Tibial nerve (tissue), 4 donors: ENCODE data around the gene AMBN. TPM values are rescaled to one million over a fixed set of nuclear protein-coding genes. Genes with fewer than 3 reads are reported as not detected.

Experiments
- DNase-seq, 2 donors: peaks; one replicate each; pipeline ENCODE4 v3.0.0-alpha.2; 2019; ENCODE audit warnings: low spot score in 2 of 2
- H3K27ac ChIP-seq, 4 donors: fragments of 200-600 bp; sonication (generic) in 3 of 4; one replicate each; pipeline ENCODE4 v1.5.1; 2017 to 2019; ENCODE audit warnings: mild to moderate bottlenecking in 1 of 4
- H3K27me3 ChIP-seq, 2 donors: fragments of 200-600 bp; sonication (generic) in 1 of 2; one replicate each; pipeline versions ENCODE4 v1.5.1 to v1.6.0; 2017 to 2019
- H3K36me3 ChIP-seq, 3 donors: fragments of 200-600 bp; sonication (generic); one replicate each; pipeline ENCODE4 v1.5.1; 2018 to 2019
- H3K4me1 ChIP-seq, 4 donors: fragments of 200-600 bp; sonication (generic) in 3 of 4; one replicate each; pipeline ENCODE4 v1.5.1; 2017 to 2019
- H3K4me3 ChIP-seq, 4 donors: fragments of 200-600 bp; sonication (generic) in 3 of 4; one replicate each; pipeline ENCODE4 v1.5.1; 2017 to 2019; ENCODE audit warnings: mild to moderate bottlenecking in 1 of 4, moderate library complexity in 1 of 4
- H3K9me3 ChIP-seq, 4 donors: fragments of 200-600 bp; sonication (generic) in 3 of 4; one replicate each; pipeline ENCODE4 v1.5.1; 2017 to 2019
- EP300 ChIP-seq, 2 donors: sonication (generic); formaldehyde crosslinking; IDR thresholded peaks; one replicate each; pipeline ENCODE4 v1.6.1; 2017; ENCODE audit warnings: antibody characterized with exemption in 2 of 2, mild to moderate bottlenecking in 1 of 2
- POLR2A ChIP-seq, 2 donors: fragments of 450-650 bp; IDR thresholded peaks; one replicate each; pipeline ENCODE4 v1.6.1; 2017; ENCODE audit warnings: antibody characterized with exemption in 2 of 2, mild to moderate bottlenecking in 2 of 2, moderate library complexity in 2 of 2
- WGBS, 2 donors: methylation state at CpG; one replicate each; pipeline ENCODE4 v1.1.5; 2018; 5-methylcytosine and 5-hydroxymethylcytosine counted together
- total RNA-seq, 4 donors: library from RNA; depleted of rRNA; stranded (reverse); fragments of >200 nt; gene quantifications; one replicate each; pipeline ENCODE4 v1.1.0, GENCODE V29; 2016
- TF ChIP-seq, protein P1 (sequence below), 5 experiments: fragments of 200-600 bp in 3 of 5; fragments of 450-650 bp in 2 of 5; sonication (generic) in 3 of 5; IDR thresholded peaks; one replicate each; pipeline ENCODE4 v1.5.1; 2016 to 2019; ENCODE audit warnings: antibody characterized with exemption in 5 of 5, mild to moderate bottlenecking in 3 of 5, moderate library complexity in 2 of 5

The AMBN gene
- total RNA-seq, 4 donors from 2014 or later = not detected

DNA sequence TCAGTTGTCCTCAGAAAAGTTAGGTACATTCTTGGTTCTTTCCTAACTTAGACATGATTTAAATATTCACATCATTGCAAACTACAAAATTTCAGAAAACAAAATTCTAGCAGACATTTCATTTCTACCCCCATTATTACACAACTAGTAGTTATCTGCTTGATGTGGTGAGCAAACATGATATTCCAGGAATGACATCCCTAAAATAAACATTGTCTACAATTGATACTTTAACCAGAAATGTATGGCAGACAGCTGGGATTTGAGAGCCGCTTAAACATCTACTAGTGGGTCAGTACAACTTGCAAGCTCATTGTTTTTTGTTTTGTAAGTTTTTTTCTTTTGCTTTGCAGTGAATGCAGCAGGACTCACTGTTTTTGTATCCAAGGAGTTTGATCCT is 32.1 kb upstream of the AMBN start:
- Histone ChIP-seq H3K27ac (no peak overlapping the region), H3K36me3 (no peaks in the 10 kb centered on the region)
- 77 to 81% methylated on average over 1 of the region's 1 CpG for WGBS, 2 donors

DNA sequence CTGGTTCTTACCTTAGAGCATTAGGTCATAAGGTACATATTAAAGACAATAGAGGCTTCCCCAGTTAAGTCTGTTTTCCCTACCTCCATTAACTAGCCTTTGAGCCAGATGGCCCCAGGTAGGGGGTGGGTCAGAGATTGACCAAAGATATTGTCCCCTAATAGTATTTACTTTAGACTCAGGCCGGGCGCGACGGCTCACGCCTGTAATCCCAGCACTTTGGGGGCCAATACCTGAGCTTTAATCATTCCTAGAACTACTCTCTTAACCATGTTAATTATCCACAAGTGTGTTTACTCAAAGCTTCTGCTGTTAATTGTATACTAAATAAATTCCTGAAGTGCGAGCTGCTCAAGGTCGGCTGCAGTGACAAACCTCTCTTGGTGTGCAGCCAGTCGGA is 28.0 kb upstream of the AMBN start:
- no peaks in the 10 kb centered on the region for H3K27me3 ChIP-seq
- 49 to 50% methylated on average over 8 of the region's 8 CpGs for WGBS, 2 donors
- no peak overlapping the region for H3K4me3 ChIP-seq
- TF ChIP-seq EP300 (IDR thresholded peaks at IDR 0.05) (no peak), POLR2A (IDR thresholded peaks at IDR 0.05) (no peak)
- TF ChIP-seq, protein P1, sequence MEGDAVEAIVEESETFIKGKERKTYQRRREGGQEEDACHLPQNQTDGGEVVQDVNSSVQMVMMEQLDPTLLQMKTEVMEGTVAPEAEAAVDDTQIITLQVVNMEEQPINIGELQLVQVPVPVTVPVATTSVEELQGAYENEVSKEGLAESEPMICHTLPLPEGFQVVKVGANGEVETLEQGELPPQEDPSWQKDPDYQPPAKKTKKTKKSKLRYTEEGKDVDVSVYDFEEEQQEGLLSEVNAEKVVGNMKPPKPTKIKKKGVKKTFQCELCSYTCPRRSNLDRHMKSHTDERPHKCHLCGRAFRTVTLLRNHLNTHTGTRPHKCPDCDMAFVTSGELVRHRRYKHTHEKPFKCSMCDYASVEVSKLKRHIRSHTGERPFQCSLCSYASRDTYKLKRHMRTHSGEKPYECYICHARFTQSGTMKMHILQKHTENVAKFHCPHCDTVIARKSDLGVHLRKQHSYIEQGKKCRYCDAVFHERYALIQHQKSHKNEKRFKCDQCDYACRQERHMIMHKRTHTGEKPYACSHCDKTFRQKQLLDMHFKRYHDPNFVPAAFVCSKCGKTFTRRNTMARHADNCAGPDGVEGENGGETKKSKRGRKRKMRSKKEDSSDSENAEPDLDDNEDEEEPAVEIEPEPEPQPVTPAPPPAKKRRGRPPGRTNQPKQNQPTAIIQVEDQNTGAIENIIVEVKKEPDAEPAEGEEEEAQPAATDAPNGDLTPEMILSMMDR (IDR thresholded peaks at IDR 0.05) = no peak
- DNase-seq = no peak
- no peak overlapping the region for H3K27ac ChIP-seq
- no peaks in the 10 kb centered on the region for H3K36me3 ChIP-seq
- H3K9me3 ChIP-seq = peaks cover 0 to 3% (median 0%) of the 10 kb centered on the region in 4 donors
- H3K4me1 ChIP-seq = peaks cover 0 to 5% (median 0%) of the 10 kb centered on the region in 4 donors

More for the DNA sequence above, 32.1 kb upstream of the AMBN start:
- Histone ChIP-seq H3K4me3 (no peak overlapping the region), H3K9me3 (no peaks in the 10 kb centered on the region), H3K4me1 (peaks cover 0 to 5% (median 0%) of the 10 kb centered on the region in 4 donors), H3K27me3 (no peaks in the 10 kb centered on the region)
- TF ChIP-seq, protein P1 (IDR thresholded peaks at IDR 0.05) = no peak
- no peak for TF ChIP-seq EP300 (IDR thresholded peaks at IDR 0.05)
- TF ChIP-seq POLR2A (IDR thresholded peaks at IDR 0.05) = no peak
- DNase-seq = no peak

DNA sequence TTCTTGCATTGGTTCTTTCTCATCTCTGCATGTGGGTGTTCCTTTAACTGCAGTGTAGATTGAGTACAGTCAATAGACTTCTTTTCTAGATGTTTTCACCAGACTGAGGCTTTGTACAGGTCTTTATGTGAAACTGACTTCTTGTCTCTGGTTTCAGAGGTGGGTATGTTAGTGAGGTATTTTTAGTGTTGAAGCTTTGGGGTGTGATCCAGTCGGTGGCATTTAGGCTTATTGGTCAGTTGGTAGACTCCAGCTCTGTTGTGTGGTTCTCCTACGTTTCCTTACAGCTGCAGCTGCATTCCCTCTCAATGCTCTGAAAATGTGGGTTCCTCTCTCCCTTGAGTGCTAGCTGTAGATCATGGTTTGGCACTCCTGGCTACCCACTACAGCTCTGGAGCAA is 21.3 kb upstream of the AMBN start:
- Histone ChIP-seq H3K36me3 (no peaks in the 10 kb centered on the region), H3K9me3 (peaks cover 0 to 5% (median 0%) of the 10 kb centered on the region in 4 donors), H3K4me3 (no peak overlapping the region), H3K4me1 (no peaks in the 10 kb centered on the region), H3K27me3 (no peaks in the 10 kb centered on the region), H3K27ac (no peak overlapping the region)
- 79 to 84% methylated on average over 2 of the region's 2 CpGs for WGBS, 2 donors
- DNase-seq = no peak
- TF ChIP-seq POLR2A (IDR thresholded peaks at IDR 0.05) (no peak), EP300 (IDR thresholded peaks at IDR 0.05) (no peak)
- TF ChIP-seq, protein P1 (IDR thresholded peaks at IDR 0.05) = no peak

- H3K9me3 ChIP-seq = peaks cover 0 to 7% (median 0%) of the 10 kb centered on the region in 4 donors
- WGBS, 2 donors = 47 to 51% methylated on average over 2 of the region's 2 CpGs
- DNase-seq = no peak
Measured at GRCh38 chr4:70571772-70572171, 20.3 kb upstream of the AMBN start.

DNA sequence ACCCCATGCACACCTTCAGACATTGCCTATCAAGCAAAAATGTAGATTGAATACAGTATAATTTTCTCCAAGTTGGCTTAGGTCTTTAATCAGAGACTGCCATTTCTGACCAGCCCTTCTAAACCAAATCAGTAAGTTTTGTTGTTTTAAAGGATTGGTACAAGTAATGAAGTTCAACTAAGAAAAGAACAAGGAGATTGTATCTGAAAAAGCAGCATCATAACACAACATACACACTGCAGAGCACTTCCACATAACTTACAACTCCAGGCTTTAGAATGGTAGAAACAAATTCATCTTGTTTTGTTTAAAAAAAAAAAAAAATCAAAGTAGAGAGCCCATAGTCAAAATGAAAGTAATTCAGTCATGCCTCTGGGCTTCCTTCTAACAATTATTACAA is 16.1 kb upstream of the AMBN start:
- no peak overlapping the region for H3K27ac ChIP-seq
- no peaks in the 10 kb centered on the region for H3K27me3 ChIP-seq
- peaks cover 0 to 6% (median 0%) of the 10 kb centered on the region in 4 donors for H3K9me3 ChIP-seq
- H3K4me1 ChIP-seq = no peaks in the 10 kb centered on the region
- no peaks in the 10 kb centered on the region for H3K36me3 ChIP-seq
- no peak overlapping the region for H3K4me3 ChIP-seq
- DNase-seq = no peak
- TF ChIP-seq POLR2A (IDR thresholded peaks at IDR 0.05) = no peak
- TF ChIP-seq, protein P1 (IDR thresholded peaks at IDR 0.05) = no peak
- TF ChIP-seq EP300 (IDR thresholded peaks at IDR 0.05) = no peak

More at GRCh38 chr4:70571772-70572171, 20.3 kb upstream of the AMBN start:
- H3K27me3 ChIP-seq = no peaks in the 10 kb centered on the region
- no peaks in the 10 kb centered on the region for H3K4me1 ChIP-seq
- H3K4me3 ChIP-seq = no peak overlapping the region
- no peak overlapping the region for H3K27ac ChIP-seq
- TF ChIP-seq, protein P1 (IDR thresholded peaks at IDR 0.05) = no peak
- TF ChIP-seq EP300 (IDR thresholded peaks at IDR 0.05) (no peak), POLR2A (IDR thresholded peaks at IDR 0.05) (no peak)
- H3K36me3 ChIP-seq = no peaks in the 10 kb centered on the region
